ENCODE measurements around the gene TPBGL. TPM values are rescaled to one million over a fixed set of nuclear protein-coding genes. Genes with fewer than 3 reads are reported as not detected.

TPBGL gene
- total RNA-seq, 1 experiment from 2014 or later, result not detected

DNA sequence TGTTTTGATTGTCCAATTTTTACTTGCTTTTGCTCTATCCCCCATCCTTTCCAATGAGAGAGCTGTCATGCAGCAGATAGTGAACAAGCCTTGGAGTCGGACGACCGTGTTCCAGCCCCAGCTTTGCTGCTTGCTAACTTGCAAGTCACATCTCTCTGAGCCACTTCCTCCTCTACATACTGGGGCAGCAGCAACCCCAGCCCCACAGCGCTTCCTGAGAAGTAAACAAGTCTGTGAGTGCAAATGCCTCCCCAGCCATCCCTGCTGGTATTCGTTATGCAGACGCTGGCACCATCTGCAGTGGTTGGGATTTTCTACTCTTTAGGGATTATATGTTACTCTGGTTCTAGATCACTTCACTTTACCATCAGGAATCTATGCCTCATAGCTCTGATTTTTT is 35.0 kb downstream of the TPBGL start:
- Histone ChIP-seq H3F3A (ENCODE audit: insufficient read depth, low read depth) (no peaks in the 10 kb centered on the region; the same call in 1 of the 2 replicates), H3K27me3 (ENCODE audit: insufficient read depth, low read depth) (no peaks in the 10 kb centered on the region), H3K79me2 (ENCODE audit: low read depth) (no peaks in the 10 kb centered on the region), H3K4me1 (replicated peaks; ENCODE audit: insufficient read depth) (no peaks in the 10 kb centered on the region), H3K9me2 (ENCODE audit: insufficient read depth) (no peaks in the 10 kb centered on the region), H4K20me1 (ENCODE audit: insufficient read depth) (peaks cover 3% of the 10 kb centered on the region; the same call in 1 of the 2 replicates), H3K36me3 (ENCODE audit: low read depth) (no peaks in the 10 kb centered on the region), H3K4me3 (no peak overlapping the region), H2AFZ (no peak overlapping the region), H3K9me3 (ENCODE audit: insufficient read depth, low read depth) (no peaks in the 10 kb centered on the region), H3K4me2 (no peak overlapping the region), H3K27ac (no peak overlapping the region)
- intact Hi-C loops (cut with micrococcal nuclease; ENCODE audit: unreplicated experiment), result no loop called here
- ChIA-PET CTCF (interaction anchor here (0.6 kb wide), 1 partner anchor 85 kb away, joined by 3 read pairs; no protein-coding TSS in a partner anchor), POLR2A (ENCODE audit: unreplicated experiment) (no interaction called here)
- TF ChIP-seq EZH2 (IDR thresholded peaks at IDR 0.05; ENCODE audit: low read depth), result no peak
- TF ChIP-seq, protein P1, sequence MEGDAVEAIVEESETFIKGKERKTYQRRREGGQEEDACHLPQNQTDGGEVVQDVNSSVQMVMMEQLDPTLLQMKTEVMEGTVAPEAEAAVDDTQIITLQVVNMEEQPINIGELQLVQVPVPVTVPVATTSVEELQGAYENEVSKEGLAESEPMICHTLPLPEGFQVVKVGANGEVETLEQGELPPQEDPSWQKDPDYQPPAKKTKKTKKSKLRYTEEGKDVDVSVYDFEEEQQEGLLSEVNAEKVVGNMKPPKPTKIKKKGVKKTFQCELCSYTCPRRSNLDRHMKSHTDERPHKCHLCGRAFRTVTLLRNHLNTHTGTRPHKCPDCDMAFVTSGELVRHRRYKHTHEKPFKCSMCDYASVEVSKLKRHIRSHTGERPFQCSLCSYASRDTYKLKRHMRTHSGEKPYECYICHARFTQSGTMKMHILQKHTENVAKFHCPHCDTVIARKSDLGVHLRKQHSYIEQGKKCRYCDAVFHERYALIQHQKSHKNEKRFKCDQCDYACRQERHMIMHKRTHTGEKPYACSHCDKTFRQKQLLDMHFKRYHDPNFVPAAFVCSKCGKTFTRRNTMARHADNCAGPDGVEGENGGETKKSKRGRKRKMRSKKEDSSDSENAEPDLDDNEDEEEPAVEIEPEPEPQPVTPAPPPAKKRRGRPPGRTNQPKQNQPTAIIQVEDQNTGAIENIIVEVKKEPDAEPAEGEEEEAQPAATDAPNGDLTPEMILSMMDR (conservative IDR thresholded peaks at IDR 0.05), result no peak
- no peak for DNase-seq
- BruUV-seq (replicated peaks), result no TSS peak

DNA sequence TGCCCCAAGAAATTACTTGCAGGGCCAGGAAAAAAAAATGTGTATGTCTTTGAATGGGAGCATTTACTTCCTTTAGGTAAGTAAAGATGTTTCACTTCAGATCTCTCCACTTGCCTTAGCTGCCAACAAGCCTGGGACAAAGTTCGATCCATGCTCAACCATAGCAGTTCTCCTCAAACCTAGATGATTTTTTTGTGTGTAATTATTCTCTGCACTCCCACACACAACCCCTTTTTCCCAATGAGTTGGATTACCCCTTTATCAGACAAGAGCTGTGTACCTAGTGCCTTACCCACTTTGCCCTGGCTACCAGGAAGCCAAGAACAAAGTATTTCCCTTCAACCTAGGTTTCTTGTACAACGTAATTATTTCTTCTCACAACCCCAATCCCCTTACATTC is 35.6 kb downstream of the TPBGL start:
- H3K4me3 ChIP-seq, result no peak overlapping the region
- H4K20me1 ChIP-seq (ENCODE audit: insufficient read depth), result peaks cover 3% of the 10 kb centered on the region; the same call in 1 of the 2 replicates
- H3K9me2 ChIP-seq (ENCODE audit: insufficient read depth), result no peaks in the 10 kb centered on the region
- no TSS peak for BruUV-seq (replicated peaks)
- TF ChIP-seq, protein P1 (conservative IDR thresholded peaks at IDR 0.05), result no peak
- no peak for TF ChIP-seq EZH2 (IDR thresholded peaks at IDR 0.05; ENCODE audit: low read depth)
- intact Hi-C loops (cut with micrococcal nuclease; ENCODE audit: unreplicated experiment), result no loop called here
- H3K4me1 ChIP-seq (replicated peaks; ENCODE audit: insufficient read depth), result no peaks in the 10 kb centered on the region
- ChIA-PET CTCF (interaction anchor here (0.6 kb wide), 2 partner anchors 84 to 356 kb away, joined by 3 read pairs; no protein-coding TSS in a partner anchor), POLR2A (ENCODE audit: unreplicated experiment) (interaction anchor here (0.6 to 0.7 kb wide), 2 partner anchors 73 to 124 kb away, joined by 3 read pairs; no protein-coding TSS in a partner anchor)
- H2AFZ ChIP-seq, result no peak overlapping the region
- H3K36me3 ChIP-seq (ENCODE audit: low read depth), result no peaks in the 10 kb centered on the region
- no peaks in the 10 kb centered on the region; the same call in 1 of the 2 replicates for H3F3A ChIP-seq (ENCODE audit: insufficient read depth, low read depth)
- no peaks in the 10 kb centered on the region for H3K9me3 ChIP-seq (ENCODE audit: insufficient read depth, low read depth)
- H3K27ac ChIP-seq, result no peak overlapping the region
- H3K27me3 ChIP-seq (ENCODE audit: insufficient read depth, low read depth), result no peaks in the 10 kb centered on the region
- DNase-seq, result no peak
- no peaks in the 10 kb centered on the region for H3K79me2 ChIP-seq (ENCODE audit: low read depth)
- H3K4me2 ChIP-seq, result no peak overlapping the region

DNA sequence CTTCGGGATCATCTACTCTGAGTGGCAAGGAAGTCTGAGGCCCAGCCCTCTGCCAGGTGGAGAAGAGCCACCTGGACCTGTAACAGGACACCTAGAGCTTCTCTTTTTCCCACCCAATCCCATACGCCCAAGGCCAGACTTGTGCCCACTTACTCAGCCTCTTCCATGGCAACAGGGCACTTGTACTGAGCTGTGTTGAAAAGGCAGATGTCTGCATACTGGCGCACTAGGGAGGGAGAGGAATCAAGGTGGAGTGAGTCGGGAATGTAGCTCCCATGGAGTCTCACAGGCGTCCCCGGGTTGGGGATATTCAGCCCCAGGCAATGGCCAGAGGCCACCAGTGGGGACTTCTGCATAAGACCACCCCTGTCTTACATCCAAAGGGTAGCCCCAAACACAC is 36.1 kb downstream of the TPBGL start:
- H3K4me3 ChIP-seq, result no peak overlapping the region
- no peaks in the 10 kb centered on the region for H3K9me2 ChIP-seq (ENCODE audit: insufficient read depth)
- H3K9me3 ChIP-seq (ENCODE audit: insufficient read depth, low read depth), result no peaks in the 10 kb centered on the region
- no peak overlapping the region for H3K4me2 ChIP-seq
- no peak overlapping the region for H2AFZ ChIP-seq
- H3K4me1 ChIP-seq (replicated peaks; ENCODE audit: insufficient read depth), result no peaks in the 10 kb centered on the region
- DNase-seq, result no peak
- no TSS peak for BruUV-seq (replicated peaks)
- no peaks in the 10 kb centered on the region for H3K27me3 ChIP-seq (ENCODE audit: insufficient read depth, low read depth)
- H3K27ac ChIP-seq, result no peak overlapping the region
- peaks cover 3% of the 10 kb centered on the region; the same call in 1 of the 2 replicates for H4K20me1 ChIP-seq (ENCODE audit: insufficient read depth)
- TF ChIP-seq, protein P1 (conservative IDR thresholded peaks at IDR 0.05), result no peak
- TF ChIP-seq EZH2 (IDR thresholded peaks at IDR 0.05; ENCODE audit: low read depth), result no peak
- no peaks in the 10 kb centered on the region; the same call in 1 of the 2 replicates for H3F3A ChIP-seq (ENCODE audit: insufficient read depth, low read depth)
- ChIA-PET POLR2A (ENCODE audit: unreplicated experiment) (interaction anchor here (0.6 to 0.7 kb wide), 2 partner anchors 72 to 124 kb away, joined by 3 read pairs; no protein-coding TSS in a partner anchor), CTCF (interaction anchor here (0.6 to 0.8 kb wide), 2 partner anchors 109 to 357 kb away, joined by 3 to 5 read pairs; no protein-coding TSS in a partner anchor)
- no peaks in the 10 kb centered on the region for H3K36me3 ChIP-seq (ENCODE audit: low read depth)
- intact Hi-C loops (cut with micrococcal nuclease; ENCODE audit: unreplicated experiment), result no loop called here
- H3K79me2 ChIP-seq (ENCODE audit: low read depth), result no peaks in the 10 kb centered on the region

Data from PC-9 (cell line).